ENCODE data around the gene DNAH3. TPM values are rescaled to one million over a fixed set of nuclear protein-coding genes. Genes with fewer than 3 reads are reported as not detected.

DNAH3 gene
- total RNA-seq, 4 donors from 2014 or later, result 0.13 to 0.15 TPM; not detected in 2

- H3K9me3 ChIP-seq, result no peaks in the 10 kb centered on the region
- H3K36me3 ChIP-seq, result no peaks in the 10 kb centered on the region
- H3K27ac ChIP-seq, result no peak overlapping the region
- no peak overlapping the region for H3K4me3 ChIP-seq
- no peak for ATAC-seq
- no peaks in the 10 kb centered on the region for H3K27me3 ChIP-seq
- no peaks in the 10 kb centered on the region for H3K4me1 ChIP-seq
- TF ChIP-seq CTCF (IDR thresholded peaks at IDR 0.05) (no peak), EP300 (IDR thresholded peaks at IDR 0.05) (no peak), POLR2A (IDR thresholded peaks at IDR 0.05) (no peak), POLR2AphosphoS5 (IDR thresholded peaks at IDR 0.05) (no peak)
- 50% methylated on average over 1 of the region's 5 CpGs; no CpG with 5 or more reads in 1 of the 2 donors for WGBS, 2 donors (ENCODE audit: low coverage in 1 of 2)
These were observed 181.3 kb downstream of the DNAH3 start for GRCh38 chr16:20969386-20969785.

GRCh38 chr16:20968765-20969164 lies 181.9 kb downstream of the DNAH3 start:
- Histone ChIP-seq H3K4me3 (no peak overlapping the region), H3K4me1 (no peaks in the 10 kb centered on the region), H3K27me3 (no peaks in the 10 kb centered on the region), H3K9me3 (no peaks in the 10 kb centered on the region), H3K36me3 (no peaks in the 10 kb centered on the region), H3K27ac (no peak overlapping the region)
- 42 to 52% methylated on average over 2 to 3 of the region's 3 CpGs for WGBS, 2 donors (ENCODE audit: low coverage in 1 of 2)
- TF ChIP-seq CTCF (IDR thresholded peaks at IDR 0.05) (no peak), POLR2A (IDR thresholded peaks at IDR 0.05) (no peak), POLR2AphosphoS5 (IDR thresholded peaks at IDR 0.05) (no peak), EP300 (IDR thresholded peaks at IDR 0.05) (no peak)
- ATAC-seq, result no peak

- ATAC-seq, result no peak
- H3K9me3 ChIP-seq, result no peaks in the 10 kb centered on the region
- no peak overlapping the region for H3K27ac ChIP-seq
- WGBS, 2 donors (ENCODE audit: low coverage in 1 of 2), result 78 to 100% methylated on average over 1 to 5 of the region's 5 CpGs
- no peaks in the 10 kb centered on the region for H3K27me3 ChIP-seq
- H3K36me3 ChIP-seq, result no peaks in the 10 kb centered on the region
- TF ChIP-seq POLR2AphosphoS5 (IDR thresholded peaks at IDR 0.05), result no peak
- no peak for TF ChIP-seq CTCF (IDR thresholded peaks at IDR 0.05)
- TF ChIP-seq EP300 (IDR thresholded peaks at IDR 0.05), result no peak
- TF ChIP-seq POLR2A (IDR thresholded peaks at IDR 0.05), result no peak
- no peak overlapping the region for H3K4me3 ChIP-seq
- H3K4me1 ChIP-seq, result no peaks in the 10 kb centered on the region
These were observed 189.7 kb downstream of the DNAH3 start for GRCh38 chr16:20960899-20961298.

- H3K4me1 ChIP-seq, result no peaks in the 10 kb centered on the region
- H3K9me3 ChIP-seq, result no peaks in the 10 kb centered on the region
- H3K27me3 ChIP-seq, result no peaks in the 10 kb centered on the region
- H3K36me3 ChIP-seq, result no peaks in the 10 kb centered on the region
- TF ChIP-seq POLR2A (IDR thresholded peaks at IDR 0.05) (no peak), EP300 (IDR thresholded peaks at IDR 0.05) (no peak), POLR2AphosphoS5 (IDR thresholded peaks at IDR 0.05) (no peak), CTCF (IDR thresholded peaks at IDR 0.05) (no peak)
- 64% methylated on average over 2 of the region's 3 CpGs for WGBS, 2 donors (ENCODE audit: low coverage in 1 of 2)
- ATAC-seq, result no peak
- no peak overlapping the region for H3K4me3 ChIP-seq
- H3K27ac ChIP-seq, result no peak overlapping the region
These were observed 193.5 kb downstream of the DNAH3 start for GRCh38 chr16:20957153-20957552.

GRCh38 chr16:20956319-20956718 lies 194.3 kb downstream of the DNAH3 start:
- TF ChIP-seq POLR2AphosphoS5 (IDR thresholded peaks at IDR 0.05), result no peak
- no peak for TF ChIP-seq CTCF (IDR thresholded peaks at IDR 0.05)
- TF ChIP-seq EP300 (IDR thresholded peaks at IDR 0.05), result no peak
- no peak for TF ChIP-seq POLR2A (IDR thresholded peaks at IDR 0.05)
- Histone ChIP-seq H3K9me3 (no peaks in the 10 kb centered on the region), H3K4me1 (no peaks in the 10 kb centered on the region), H3K4me3 (no peak overlapping the region), H3K36me3 (no peaks in the 10 kb centered on the region), H3K27me3 (no peaks in the 10 kb centered on the region), H3K27ac (no peak overlapping the region)
- 20 to 61% methylated on average over 1 to 3 of the region's 3 CpGs for WGBS, 2 donors (ENCODE audit: low coverage in 1 of 2)
- no peak for ATAC-seq
